NCI-H2107 treated with DMSO at 0.1 percent for 48 hours (cell line): ENCODE data around the gene NUS1.
"Not testable (repeated sequence)": the region's sequence is repeated elsewhere in the genome, so short reads cannot be mapped to it uniquely, and the experiment has no call there.

ENCODE experiments used
- DNase-seq: peaks from one replicate; lab custom pipeline; 2025; ENCODE audit not compliant: unreplicated experiment; lab: John Stamatoyannopoulos, UW

The NUS1 gene

DNA sequence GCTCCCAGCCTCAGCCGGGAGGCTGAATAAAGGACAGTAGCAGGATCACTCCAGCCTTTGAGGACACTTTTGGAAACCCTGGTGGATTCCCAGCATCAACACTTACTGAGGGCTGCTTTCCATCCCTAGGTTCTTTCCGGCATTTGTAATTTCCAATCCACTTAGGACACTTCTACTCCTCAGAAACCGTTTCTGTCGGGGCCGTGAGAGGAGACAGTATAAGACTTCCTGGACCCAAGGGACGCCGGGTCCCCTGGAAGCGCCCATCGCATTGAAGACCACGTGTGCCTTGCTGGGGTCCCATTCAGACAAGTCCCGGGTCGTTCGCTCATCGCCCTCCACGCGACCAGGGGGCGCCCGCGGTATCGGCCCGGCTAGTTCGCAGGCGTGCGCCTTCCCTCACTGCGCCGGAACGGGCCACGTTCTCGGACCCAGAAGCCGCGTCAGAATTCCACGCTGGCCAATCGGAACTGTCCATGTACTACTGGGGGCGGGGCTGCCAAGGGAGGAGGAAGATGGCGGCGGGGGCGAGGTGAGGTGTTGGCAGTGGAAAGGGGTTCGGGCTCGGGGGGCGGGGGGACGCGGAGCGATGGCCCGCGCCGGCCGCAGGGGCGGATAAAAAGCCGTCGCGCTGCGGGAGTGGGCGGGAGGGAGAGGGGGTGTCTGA lies at the start of gene NUS1:
Gene NUS1, plus strand, starts transcription at position 479 of the 667 bp plus-strand sequence. CDS start 202 bp downstream, outside the sequence.
- DNase-seq, result peak; percentile 88

DNA sequence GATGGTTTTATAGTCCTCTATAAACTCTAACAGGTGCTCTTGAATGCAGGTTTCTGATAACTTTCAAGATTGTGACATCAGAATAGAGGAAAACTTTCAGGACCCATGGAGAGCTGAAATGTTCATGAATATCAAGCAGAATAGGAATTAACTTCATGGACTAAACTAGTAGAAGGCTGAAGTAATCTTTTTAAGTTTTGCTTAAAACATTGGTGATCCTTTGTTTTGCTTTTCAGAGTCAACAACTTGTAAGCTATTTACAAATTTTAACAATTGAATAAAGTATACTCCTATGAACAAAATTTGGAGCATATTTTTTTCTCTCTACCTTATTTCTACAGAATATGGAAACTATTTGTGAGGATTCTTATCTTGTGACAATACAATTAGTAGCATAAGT lies 47.7 kb upstream of the NUS1 start:
- no peak for DNase-seq

DNA sequence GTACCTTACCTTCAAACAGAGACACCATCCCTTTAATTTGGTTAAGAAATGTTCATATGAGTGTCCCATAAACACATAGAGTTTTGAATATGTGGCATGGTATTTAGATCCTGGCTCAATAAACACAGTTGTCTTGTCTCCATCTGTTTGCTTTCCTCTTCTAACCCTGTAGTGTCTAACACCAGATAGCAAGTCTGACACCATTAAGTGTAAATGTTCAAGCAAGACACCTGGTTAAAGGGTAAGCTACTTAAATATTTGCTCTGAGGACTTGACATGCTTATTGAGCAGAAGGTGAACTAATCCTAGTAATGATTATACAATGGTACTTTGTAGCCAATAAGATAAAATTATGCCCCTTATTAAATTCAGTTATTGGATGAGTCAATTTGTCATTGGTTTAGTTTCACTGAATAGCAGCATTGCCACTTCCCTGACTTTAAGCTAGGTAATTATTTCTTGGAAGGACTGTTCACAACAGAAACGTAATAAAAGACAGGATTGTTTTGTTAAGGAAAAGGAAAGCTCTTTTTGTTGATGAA lies 46.1 kb upstream of the NUS1 start:
- no peak for DNase-seq

DNA sequence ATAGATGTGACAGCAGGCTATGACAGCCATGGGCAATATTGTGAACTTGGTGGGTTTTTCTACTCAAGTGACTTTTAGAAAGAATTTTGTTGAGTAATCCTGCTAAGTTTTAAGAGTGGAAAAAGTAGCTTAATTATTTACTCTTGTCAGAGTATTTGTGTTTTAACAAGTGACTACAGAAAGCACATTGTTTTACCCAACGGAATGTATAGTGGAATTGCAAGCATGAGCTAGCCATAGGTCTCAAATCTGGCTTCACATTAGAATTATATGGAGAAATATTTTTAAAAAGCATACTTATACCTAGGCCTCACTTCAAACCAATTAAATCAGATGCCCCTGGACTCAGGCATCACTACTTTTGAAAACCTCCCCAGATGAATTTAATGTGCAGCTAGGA lies 37.5 kb upstream of the NUS1 start:
- DNase-seq, result no peak

DNA sequence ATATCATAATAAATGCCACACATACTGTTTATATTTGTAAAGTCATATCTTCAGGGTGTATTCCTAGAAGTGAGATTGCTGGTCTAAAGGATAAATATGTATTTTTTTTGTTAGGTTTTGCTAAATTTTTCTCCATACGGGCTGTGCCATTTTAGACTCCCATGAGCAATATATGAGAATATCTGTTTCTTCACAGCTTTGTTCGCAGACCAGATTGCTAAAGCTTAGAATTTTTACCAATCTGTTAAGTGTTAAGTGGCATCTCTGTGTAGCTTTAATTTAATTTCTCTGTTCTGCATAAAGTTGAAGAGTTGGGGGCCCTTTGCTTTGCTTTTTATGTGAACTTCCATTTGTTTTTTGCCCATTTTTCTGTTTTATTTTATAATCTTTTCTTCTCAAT lies 32.3 kb upstream of the NUS1 start:
- DNase-seq, result no peak

DNA sequence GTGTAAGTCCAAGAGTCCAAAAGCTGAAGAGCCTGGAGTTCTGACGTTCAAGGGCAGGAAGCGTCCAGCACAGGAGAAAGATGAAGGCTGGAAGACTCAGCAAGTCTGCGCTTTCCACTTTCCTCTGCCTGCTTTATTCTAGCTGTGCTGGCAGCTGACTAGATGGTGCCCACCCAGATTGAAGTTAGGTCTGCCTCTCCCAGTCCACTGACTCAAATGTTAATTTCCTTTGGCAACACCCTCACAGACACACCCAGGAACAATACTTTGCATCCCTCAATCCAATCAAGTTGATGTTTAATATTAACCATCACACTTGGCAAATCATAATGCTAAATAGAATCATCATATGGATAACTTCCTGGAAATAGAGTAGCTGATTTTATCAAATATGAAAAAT lies 23.3 kb upstream of the NUS1 start:
- DNase-seq, result not testable (repeated sequence)

DNA sequence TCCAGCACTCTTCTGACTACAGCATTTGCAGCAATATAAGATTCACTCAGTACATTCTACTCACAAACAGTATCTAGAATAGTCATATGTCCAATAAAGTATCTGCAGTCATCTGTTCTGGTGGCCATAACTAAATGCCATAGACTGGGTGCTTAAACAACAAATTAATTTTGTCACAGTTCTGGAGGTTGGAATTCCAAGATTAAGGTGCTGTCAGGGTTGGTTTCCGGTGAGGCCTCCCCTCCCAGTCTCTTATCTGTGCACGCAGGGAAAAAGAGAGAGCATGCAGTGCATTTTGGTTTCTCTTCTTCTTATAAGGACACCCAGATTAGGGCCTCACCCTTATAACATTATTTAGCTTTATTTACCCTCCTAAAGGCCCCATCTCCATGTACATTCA lies 21.3 kb upstream of the NUS1 start:
- DNase-seq, result no peak

DNA sequence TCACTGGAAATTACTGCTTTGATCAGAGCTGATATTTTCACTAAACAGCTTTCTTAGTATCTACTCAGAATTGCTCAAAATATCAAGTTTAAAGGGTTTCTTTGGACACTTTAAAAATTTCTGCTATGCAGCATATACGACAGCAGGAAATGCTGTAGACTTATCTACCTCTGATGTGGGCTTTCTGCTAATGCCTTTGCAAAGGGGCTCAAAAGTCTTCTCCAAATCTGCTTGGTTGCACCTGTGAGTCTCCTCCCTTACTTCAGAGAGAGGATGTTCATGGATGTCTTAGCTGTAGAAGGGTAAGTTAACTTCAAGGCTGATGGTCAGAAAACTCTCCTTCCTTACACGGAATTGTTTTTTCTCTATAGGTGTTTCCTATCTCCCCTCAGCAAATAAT lies 19.9 kb upstream of the NUS1 start:
- no peak for DNase-seq

DNA sequence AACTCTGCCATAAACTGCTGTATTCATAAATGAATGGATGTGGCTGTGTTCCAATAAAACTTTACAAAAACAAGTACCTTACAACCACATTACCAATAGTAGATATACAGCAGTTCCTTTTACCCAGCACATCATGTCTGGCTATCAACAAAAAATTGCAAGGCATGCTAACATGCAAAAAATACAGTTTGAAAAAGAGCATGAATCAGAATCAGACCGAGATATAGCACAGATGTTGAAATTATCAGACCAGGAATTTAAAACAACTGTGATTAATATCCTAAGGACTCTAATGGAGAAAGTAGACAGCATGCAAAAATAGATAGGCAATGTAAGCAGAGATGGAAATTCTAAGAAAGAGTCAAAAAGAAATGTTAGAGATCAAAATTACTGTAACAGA lies 8.4 kb upstream of the NUS1 start:
- no peak for DNase-seq

DNA sequence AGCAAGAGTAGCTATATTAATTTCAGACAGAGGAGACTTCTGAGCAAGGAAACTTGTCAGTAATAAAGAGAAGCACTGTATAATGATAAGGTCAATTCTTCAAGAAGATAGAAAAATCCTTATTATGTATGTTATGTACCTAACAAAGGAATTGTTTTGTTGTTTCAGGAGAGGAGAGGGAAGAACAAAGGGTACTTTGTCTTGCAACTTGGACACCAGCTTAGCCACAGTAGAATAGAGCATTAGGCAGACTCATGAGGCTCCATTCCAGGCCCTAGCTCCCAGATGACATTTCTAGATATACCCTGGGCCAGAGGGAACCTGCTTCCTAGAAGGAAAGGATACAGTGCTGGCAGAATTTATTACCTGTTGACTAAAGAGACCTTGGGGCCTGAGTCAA lies 6.5 kb upstream of the NUS1 start:
- DNase-seq, result no peak

DNA sequence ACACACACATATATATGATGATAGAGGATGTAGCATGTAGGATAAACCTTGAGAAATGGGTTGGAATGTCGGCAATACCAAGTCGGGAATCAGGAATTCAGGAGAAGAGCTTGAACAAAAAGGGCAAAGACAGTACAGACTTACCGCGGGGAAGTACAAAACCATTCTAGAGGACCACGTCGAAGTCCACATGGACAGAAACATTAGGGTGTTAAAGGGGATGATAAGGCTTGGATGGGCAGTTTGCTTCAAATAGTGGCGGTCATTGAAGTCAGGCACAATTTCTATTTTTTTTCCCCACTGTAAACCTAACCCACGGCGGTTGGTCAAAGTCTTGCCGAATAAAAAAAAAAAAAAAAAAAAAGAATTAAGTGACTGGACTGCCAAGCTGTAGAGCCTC lies 766 bp upstream of the NUS1 start:
- no peak for DNase-seq

DNA sequence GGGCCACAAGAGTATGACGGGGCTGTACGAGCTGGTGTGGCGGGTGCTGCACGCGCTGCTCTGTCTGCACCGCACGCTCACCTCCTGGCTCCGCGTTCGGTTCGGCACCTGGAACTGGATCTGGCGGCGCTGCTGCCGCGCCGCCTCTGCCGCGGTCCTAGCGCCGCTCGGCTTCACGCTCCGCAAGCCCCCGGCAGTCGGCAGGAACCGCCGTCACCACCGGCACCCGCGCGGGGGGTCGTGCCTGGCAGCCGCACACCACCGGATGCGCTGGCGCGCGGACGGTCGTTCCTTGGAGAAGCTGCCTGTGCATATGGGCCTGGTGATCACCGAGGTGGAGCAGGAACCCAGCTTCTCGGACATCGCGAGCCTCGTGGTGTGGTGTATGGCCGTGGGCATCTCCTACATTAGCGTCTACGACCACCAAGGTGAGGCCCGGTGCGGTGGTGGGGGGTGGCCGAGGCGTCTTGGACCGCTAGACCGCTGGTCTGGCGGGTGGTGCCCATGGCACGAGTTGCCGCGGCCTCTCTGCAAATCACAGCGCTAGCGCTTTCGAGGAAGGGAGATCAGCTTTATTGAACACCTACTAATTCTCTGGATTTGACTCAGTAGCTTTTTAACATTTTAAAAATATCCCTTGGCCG lies 511 bp downstream of the NUS1 start:
- not testable (repeated sequence) for DNase-seq

DNA sequence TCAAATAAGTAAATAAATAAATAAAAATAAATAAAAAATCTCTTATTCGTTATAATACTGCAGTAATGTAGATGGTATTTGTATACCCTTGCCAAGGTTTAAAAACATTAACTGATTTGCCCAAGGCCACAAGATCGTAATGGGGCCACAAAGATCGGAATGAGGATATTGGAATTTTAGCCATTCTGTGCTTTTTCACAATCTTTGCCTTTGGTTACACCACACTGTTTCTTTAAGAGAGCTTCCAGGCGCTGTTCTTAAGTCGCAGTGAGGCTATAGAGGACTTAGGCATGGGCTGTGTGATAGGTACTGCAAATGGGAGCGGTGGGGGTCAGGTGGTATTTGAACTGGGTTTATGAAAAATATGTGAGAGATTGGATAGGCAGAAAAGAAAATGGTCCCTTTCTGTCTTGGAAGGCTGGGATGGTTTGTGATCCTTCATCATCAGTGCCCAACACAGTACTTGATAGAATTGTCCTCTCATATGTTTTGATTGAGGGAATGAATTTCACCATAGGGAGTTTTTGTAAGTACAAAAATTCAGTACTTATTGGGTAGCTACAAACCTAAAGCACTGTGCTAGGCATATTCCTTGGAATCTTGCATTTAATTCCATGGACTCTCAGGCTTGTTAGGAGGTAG lies 1.4 kb downstream of the NUS1 start:
- DNase-seq, result no peak

DNA sequence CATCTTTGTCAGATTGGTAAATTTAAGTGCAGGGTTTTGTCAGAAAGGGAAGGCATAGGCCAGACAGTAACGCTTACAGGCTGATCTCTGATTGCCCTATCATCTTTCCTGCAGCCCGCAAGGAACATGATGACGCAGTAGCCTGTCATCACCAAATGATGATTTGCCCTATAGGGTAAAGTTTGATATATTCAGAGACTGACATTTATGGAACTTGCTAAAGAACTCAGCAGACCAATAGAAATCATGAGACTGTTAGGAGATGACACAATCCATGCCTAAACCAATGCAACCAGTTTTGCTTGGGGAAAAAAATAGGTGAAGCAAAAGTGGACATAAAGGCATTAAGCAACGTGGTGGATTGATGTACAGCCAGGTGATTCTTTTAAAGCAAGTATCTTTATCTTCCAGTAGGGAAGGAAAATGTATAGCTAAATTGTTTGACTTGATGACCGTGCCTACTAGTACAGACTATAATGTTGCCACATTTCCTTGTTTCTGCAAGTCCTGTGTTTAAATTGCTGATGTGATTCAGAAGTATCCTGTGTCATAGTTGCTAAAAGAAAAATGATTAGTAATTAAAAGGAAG lies 2.4 kb downstream of the NUS1 start:
- DNase-seq, result no peak

DNA sequence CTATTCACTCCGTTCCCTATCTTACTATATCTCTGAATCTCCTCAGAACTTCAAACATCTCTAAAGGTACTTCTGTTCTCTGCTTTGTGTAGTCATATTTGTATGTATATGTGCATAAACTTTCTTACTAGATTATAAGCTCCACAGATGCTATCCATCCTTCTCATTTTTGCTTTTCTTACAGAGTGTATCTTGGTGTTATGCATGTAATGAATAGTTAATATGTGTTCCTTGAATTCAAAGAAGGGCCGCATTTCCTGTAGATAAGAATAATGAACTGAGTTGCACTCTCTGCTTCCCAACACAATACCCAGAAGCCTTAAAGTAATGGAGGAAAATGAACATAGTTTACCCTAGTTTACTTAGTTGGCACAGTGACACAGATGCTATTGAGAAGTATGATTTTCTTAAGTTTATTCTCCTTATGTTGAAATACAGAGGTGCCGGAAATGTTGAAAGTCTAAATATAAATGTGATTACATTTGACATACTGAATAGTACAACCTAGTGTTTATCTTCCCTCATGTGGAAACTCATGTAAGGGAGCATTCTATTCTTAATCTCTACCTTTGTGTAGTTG lies 6.0 kb downstream of the NUS1 start:
- DNase-seq, result no peak

DNA sequence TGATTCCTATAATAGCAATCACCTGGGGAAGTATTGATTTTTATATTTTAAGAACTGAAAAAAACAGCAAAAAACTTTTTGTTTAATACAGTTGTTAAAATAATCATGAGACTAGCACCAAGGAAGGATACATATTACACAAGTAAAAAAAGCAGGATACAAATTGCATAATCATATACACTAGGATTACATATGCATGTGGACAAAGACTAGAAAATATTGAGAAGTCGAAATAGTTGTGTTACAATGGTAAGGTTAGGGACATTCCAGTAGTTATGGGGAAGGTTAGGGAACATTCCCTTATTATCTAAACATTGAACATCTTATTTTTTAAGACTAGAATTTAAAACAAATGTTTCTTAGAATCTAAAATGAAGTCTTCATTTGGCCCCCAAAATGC lies 9.5 kb downstream of the NUS1 start:
- DNase-seq, result no peak

DNA sequence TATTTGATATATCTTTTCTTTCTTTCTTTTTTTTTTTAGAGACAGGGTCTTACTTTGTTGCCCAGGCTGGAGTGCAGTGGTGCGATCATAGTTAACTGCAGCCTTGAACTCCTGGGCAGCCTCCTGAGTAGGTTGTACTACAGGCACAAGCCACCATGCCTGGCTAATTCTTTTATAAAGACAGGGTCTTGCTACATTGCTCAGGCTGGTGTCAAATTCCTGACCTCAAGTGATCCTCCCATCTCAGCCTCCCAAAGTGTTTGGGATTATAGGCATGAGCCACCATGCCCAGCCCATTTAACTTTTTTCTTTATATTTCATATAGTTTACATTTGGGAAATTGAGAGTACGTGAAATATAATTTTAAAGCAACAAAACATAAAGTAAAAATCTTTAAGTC lies 10.1 kb downstream of the NUS1 start:
- DNase-seq, result no peak

DNA sequence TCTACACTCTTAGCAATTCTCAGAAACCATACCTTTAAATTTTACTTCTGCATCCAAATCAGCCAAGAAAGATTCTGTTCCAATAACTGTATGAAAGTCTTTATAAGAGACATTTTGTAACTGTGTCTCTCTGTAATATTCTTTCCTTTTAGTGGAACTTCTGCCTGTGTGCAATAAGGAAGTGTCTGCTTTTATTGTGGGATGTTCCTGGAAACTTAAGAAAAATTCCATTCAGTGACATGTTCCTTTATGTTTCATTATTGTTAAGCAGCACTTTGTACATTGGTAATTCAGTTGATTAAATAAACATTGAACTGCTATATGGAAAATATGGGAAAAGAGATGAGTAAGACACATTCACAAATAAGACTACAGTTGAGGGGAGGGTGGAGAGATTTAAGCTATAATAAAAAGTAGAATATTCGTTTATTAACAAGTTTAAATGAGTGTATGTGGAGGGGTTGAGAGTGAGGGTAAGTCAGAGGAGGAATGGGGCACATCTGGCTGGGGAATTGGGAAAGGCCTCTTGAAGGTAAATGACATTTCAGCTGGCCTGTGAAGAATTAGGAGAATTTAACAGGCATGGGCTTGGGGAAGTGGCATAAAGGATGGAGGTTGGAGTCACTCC lies 11.9 kb downstream of the NUS1 start:
- DNase-seq, result no peak

DNA sequence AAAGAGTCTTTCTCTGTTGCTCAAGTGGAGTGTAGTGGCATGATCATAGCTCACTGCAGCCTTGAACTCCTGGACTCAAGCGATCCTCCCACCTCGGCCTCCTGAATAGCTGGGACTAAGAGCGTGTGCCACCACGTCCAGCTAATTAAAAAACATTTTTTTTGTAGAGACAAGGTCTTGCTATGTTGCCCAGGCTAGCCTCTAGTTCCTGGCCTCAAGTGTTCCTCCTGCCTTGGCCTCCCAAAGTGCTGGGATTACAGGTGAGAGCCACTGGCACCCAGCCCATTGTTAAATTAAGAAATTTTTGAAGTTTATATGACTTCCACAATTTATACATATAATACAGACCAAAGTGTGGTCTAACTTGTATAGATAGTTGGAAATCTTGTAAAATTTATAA lies 14.3 kb downstream of the NUS1 start:
- not testable (repeated sequence) for DNase-seq

DNA sequence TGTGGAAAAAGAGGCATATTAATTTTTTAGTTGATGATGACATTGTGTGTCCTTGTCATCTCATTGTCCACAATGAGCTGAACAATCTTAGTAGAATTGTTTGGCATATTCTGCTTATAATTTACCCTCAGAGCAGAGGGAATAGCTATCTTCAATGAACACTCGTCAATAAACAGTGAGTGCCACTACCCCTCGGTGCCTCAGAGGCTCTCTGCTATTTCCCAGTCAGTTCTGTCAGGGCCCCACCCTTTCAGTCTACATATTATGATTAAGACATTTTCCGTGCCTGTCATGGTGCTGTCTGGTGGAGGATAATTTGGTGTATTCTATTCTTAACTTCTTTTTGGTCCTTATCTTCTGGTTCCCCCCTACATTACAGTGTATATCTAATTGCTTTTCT lies 31.2 kb downstream of the NUS1 start:
- no peak for DNase-seq

DNA sequence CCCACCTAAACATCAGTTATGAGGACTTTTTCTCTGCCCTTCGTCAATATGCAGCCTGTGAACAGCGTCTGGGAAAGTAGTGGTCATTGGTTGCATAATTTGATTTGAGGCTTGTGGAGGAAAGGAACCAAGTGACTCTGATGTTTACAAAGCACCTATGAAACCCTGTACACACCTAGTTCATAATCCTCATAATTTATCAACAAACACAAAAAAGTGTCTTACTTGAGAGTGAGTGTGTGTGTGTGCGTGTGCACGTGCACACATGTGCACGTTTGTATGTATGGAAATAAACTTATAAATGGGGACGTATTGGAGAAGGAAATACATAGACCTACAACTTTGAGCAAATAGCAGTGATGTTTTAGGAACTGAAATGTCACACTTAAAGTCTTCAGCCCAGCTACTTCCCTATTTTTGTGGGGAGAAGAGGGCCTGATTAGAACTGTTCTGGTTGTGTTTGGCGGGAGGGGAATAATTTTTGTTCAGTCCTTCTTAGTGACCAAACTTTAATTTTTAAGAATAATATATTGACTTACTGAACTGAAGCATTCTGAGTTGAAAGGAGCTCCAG lies 31.8 kb downstream of the NUS1 start:
- DNase-seq, result not testable (repeated sequence)
